Activated B cell treated with CpG ODN at 0.5 μM for 24 hours (primary cell): ENCODE results near the gene RFNG. TPM values are rescaled to one million over a fixed set of nuclear protein-coding genes. Genes with fewer than 3 reads are reported as not detected.
"Not testable (repeated sequence)": the region's sequence is repeated elsewhere in the genome, so short reads cannot be mapped to it uniquely, and the experiment has no call there.

Source experiments
- ATAC-seq: fragments of 200-7000 bp; cut with Tn5 transposase; one replicate; pipeline ENCODE4 v1.10.0; 2021; ENCODE audit warnings: low read depth, mild to moderate bottlenecking, moderate library complexity
- CTCF ChIA-PET: fragments of 350-600 bp; sonication (Branson Sonifier 250); formaldehyde crosslinking; loops from one replicate; lab custom pipeline; 2021; ENCODE audit warnings: antibody characterized with exemption; lab: Charles Lee
- POLR2A ChIA-PET: fragments of 350-600 bp; sonication (Branson Sonifier 250); formaldehyde crosslinking; loops from one replicate; lab custom pipeline; 2021; ENCODE audit warnings: antibody characterized with exemption; lab: Charles Lee
- DNase-seq: peaks from one replicate; pipeline ENCODE4 v3.0.0; 2022
- H3K27ac Mint-ChIP-seq: one replicate; pipeline ENCODE4 v1.8.0; 2020; ENCODE audit warnings: mixed read lengths
- H3K27me3 Mint-ChIP-seq: one replicate; pipeline ENCODE4 v1.8.0; 2021; ENCODE audit warnings: mixed read lengths
- H3K36me3 Mint-ChIP-seq: one replicate; pipeline ENCODE4 v1.8.0; 2021; ENCODE audit warnings: low read depth, mixed read lengths
- H3K4me1 Mint-ChIP-seq: one replicate; pipeline ENCODE4 v1.8.0; 2021; ENCODE audit warnings: mixed read lengths
- H3K4me3 Mint-ChIP-seq: one replicate; pipeline ENCODE4 v1.8.0; 2020; ENCODE audit warnings: mild to moderate bottlenecking, mixed read lengths
- H3K9me3 Mint-ChIP-seq: one replicate; pipeline ENCODE4 v1.8.0; 2020; ENCODE audit warnings: mixed read lengths
- CTCF ChIP-seq: fragments of 200-600 bp; IDR thresholded peaks from one replicate; pipeline ENCODE4 v1.8.0; 2022; ENCODE audit warnings: antibody characterized with exemption, mild to moderate bottlenecking
- intact Hi-C: fragments of 100-400 bp; cut with micrococcal nuclease; formaldehyde crosslinking; loops from one replicate; pipeline ENCODE4 v1.15.1; 2024
- total RNA-seq: library from RNA; stranded (reverse); gene quantifications from 2 replicates; pipeline ENCODE4 v1.2.3, GENCODE V29; 2022

RFNG gene
- total RNA-seq, 1 donor from 2014 or later, result 18.7 TPM

- no peak for TF ChIP-seq CTCF
- CTCF ChIA-PET, result no interaction called here
- DNase-seq (no peak), ATAC-seq (no peak)
- intact Hi-C loops, result no loop called here
- no peaks in the 10 kb centered on the region for H3K27me3 Mint-ChIP-seq
- H3K4me3 Mint-ChIP-seq, result no peak overlapping the region
- POLR2A ChIA-PET, result interaction anchor here (0.6 kb wide), 1 partner anchor 147 kb away, joined by 3 read pairs; no protein-coding TSS in a partner anchor
- peaks cover 4% of the 10 kb centered on the region for H3K4me1 Mint-ChIP-seq
- H3K36me3 Mint-ChIP-seq, result peaks cover 12% of the 10 kb centered on the region
- no peaks in the 10 kb centered on the region for H3K9me3 Mint-ChIP-seq
- no peak overlapping the region for H3K27ac Mint-ChIP-seq
These were observed 8.1 kb downstream of the RFNG start for GRCh38 chr17:82043507-82043906.

- no peaks in the 10 kb centered on the region for H3K27me3 Mint-ChIP-seq
- H3K4me1 Mint-ChIP-seq, result peaks cover 9% of the 10 kb centered on the region
- no peak for ATAC-seq
- DNase-seq, result no peak
- no peaks in the 10 kb centered on the region for H3K9me3 Mint-ChIP-seq
- ChIA-PET POLR2A (interaction anchor here (1.0 kb wide), 1 partner anchor 56 kb away, joined by 3 read pairs; no protein-coding TSS in a partner anchor), CTCF (no interaction called here)
- no peak overlapping the region for H3K4me3 Mint-ChIP-seq
- intact Hi-C loops, result no loop called here
- H3K27ac Mint-ChIP-seq, result no peak overlapping the region
- no peak for TF ChIP-seq CTCF
- H3K36me3 Mint-ChIP-seq, result peaks cover 8% of the 10 kb centered on the region
These were observed 9.0 kb downstream of the RFNG start for GRCh38 chr17:82042649-82043048.

- Mint-ChIP-seq H3K4me3 (no peak overlapping the region), H3K27ac (no peak overlapping the region), H3K36me3 (no peaks in the 10 kb centered on the region), H3K9me3 (no peaks in the 10 kb centered on the region), H3K27me3 (no peaks in the 10 kb centered on the region), H3K4me1 (peaks cover 16% of the 10 kb centered on the region)
- ATAC-seq (no peak), DNase-seq (no peak)
- intact Hi-C loops, result no loop called here
- ChIA-PET POLR2A (no interaction called here), CTCF (interaction anchor here (1.1 kb wide), 1 partner anchor 11 kb away, joined by 4 read pairs; no protein-coding TSS in a partner anchor)
- no peak for TF ChIP-seq CTCF
These were observed 10.3 kb downstream of the RFNG start for GRCh38 chr17:82041144-82041814.

GRCh38 chr17:82039695-82040299 lies 11.8 kb downstream of the RFNG start:
- POLR2A ChIA-PET, result interaction anchor here (0.7 kb wide), 1 partner anchor 17 kb away, joined by 4 read pairs; the partner anchor contains the start of gene LRRC45
- no peak overlapping the region for H3K4me3 Mint-ChIP-seq
- CTCF ChIA-PET, result no interaction called here
- DNase-seq (no peak), ATAC-seq (no peak)
- no peaks in the 10 kb centered on the region for H3K27me3 Mint-ChIP-seq
- TF ChIP-seq CTCF, result no peak
- H3K9me3 Mint-ChIP-seq, result no peaks in the 10 kb centered on the region
- H3K36me3 Mint-ChIP-seq, result peaks cover 7% of the 10 kb centered on the region
- peaks cover 26% of the 10 kb centered on the region for H3K4me1 Mint-ChIP-seq
- no peak overlapping the region for H3K27ac Mint-ChIP-seq
- intact Hi-C loops, result loop anchor here (5.0 to 10.0 kb wide), 3 partner anchors 62 to 255 kb away; partner anchors contain the start of genes ASPSCR1 and SLC16A3

GRCh38 chr17:82038796-82039409 lies 12.7 kb downstream of the RFNG start:
- H3K27me3 Mint-ChIP-seq, H3K9me3 Mint-ChIP-seq, DNase-seq, ATAC-seq, H3K27ac Mint-ChIP-seq, H3K36me3 Mint-ChIP-seq: not testable (repeated sequence)
- peak overlapping the region; percentile 32 for H3K4me3 Mint-ChIP-seq
- ChIA-PET CTCF (interaction anchor here (0.6 to 1.5 kb wide), 2 partner anchors 56 to 308 kb away, joined by 3 to 4 read pairs; no protein-coding TSS in a partner anchor), POLR2A (interaction anchor here (2.3 kb wide), 1 partner anchor 60 kb away, joined by 28 read pairs; the partner anchor contains the start of gene FASN)
- peaks cover 26% of the 10 kb centered on the region for H3K4me1 Mint-ChIP-seq
- intact Hi-C loops, result loop anchor here (5.0 to 10.0 kb wide), 3 partner anchors 62 to 256 kb away; partner anchors contain the start of genes ASPSCR1 and SLC16A3
